Nephron (organoid): Measurements from ENCODE around the gene GOSR1.

Source experiments
- H3K27ac Mint-ChIP-seq, 3 experiments: 2 replicates each; pipeline ENCODE4 v1.8.0; 2020; ENCODE audit warnings: mixed read lengths in 3 of 3, mild to moderate bottlenecking in 2 of 3, moderate library complexity in 1 of 3
- H3K27me3 Mint-ChIP-seq: 2 replicates; pipeline ENCODE4 v1.8.0; 2021; ENCODE audit warnings: low read depth, mild to moderate bottlenecking, moderate library complexity, mixed read lengths
- H3K36me3 Mint-ChIP-seq: 2 replicates; pipeline ENCODE4 v1.8.0; 2020; ENCODE audit warnings: low read depth, mixed read lengths
- H3K4me1 Mint-ChIP-seq: 2 replicates; pipeline ENCODE4 v1.8.0; 2020; ENCODE audit warnings: mixed read lengths
- H3K4me3 Mint-ChIP-seq, 3 experiments: 2 replicates each; pipeline ENCODE4 v1.8.0; 2020; ENCODE audit warnings: mild to moderate bottlenecking in 3 of 3, mixed read lengths in 3 of 3, moderate library complexity in 2 of 3
- H3K9me3 Mint-ChIP-seq: 2 replicates; pipeline ENCODE4 v1.8.0; 2020; ENCODE audit warnings: mixed read lengths
- TF ChIP-seq, protein P1 (sequence below), 3 experiments: fragments of 200-600 bp; sonication (generic); IDR thresholded peaks; one replicate each; pipeline ENCODE4 v1.5.0; 2021; ENCODE audit warnings: antibody characterized with exemption in 3 of 3; ENCODE audit not compliant: unreplicated experiment in 3 of 3

GOSR1 gene

GRCh38 chr17:30472238-30472890 is 4.8 kb upstream of the GOSR1 start:
- Mint-ChIP-seq H3K4me3 (no peak overlapping the region), H3K27ac (no peak overlapping the region), H3K4me1 (peaks cover 9% of the 10 kb centered on the region), H3K27me3 (no peaks in the 10 kb centered on the region), H3K9me3 (no peaks in the 10 kb centered on the region), H3K36me3 (no peaks in the 10 kb centered on the region)
- TF ChIP-seq, protein P1, sequence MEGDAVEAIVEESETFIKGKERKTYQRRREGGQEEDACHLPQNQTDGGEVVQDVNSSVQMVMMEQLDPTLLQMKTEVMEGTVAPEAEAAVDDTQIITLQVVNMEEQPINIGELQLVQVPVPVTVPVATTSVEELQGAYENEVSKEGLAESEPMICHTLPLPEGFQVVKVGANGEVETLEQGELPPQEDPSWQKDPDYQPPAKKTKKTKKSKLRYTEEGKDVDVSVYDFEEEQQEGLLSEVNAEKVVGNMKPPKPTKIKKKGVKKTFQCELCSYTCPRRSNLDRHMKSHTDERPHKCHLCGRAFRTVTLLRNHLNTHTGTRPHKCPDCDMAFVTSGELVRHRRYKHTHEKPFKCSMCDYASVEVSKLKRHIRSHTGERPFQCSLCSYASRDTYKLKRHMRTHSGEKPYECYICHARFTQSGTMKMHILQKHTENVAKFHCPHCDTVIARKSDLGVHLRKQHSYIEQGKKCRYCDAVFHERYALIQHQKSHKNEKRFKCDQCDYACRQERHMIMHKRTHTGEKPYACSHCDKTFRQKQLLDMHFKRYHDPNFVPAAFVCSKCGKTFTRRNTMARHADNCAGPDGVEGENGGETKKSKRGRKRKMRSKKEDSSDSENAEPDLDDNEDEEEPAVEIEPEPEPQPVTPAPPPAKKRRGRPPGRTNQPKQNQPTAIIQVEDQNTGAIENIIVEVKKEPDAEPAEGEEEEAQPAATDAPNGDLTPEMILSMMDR (IDR thresholded peaks at IDR 0.05; ENCODE audit: unreplicated experiment in 3 of 3) = no peak

DNA sequence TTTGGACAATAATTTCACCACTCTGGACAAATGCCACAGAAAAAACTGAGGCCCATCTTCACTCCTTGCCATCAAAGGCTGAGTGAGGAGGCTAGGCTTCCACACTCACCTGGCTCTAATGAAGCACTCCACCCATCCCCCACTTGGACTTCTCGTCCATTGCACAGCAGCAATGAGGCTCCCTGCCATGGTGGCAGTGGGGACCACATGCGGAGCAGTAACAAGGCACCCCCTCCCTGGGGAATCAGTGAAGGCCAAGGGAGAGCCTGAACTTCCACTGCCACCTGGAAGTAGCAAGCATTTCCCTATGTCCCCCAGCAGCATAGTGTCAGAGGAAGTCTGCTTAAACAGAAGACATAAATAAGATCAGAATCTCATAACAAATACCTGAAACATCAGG is 2.0 kb upstream of the GOSR1 start:
- peaks cover 4% of the 10 kb centered on the region for H3K36me3 Mint-ChIP-seq
- no peaks in the 10 kb centered on the region for H3K27me3 Mint-ChIP-seq
- peaks cover 26% of the 10 kb centered on the region for H3K4me1 Mint-ChIP-seq
- no peaks in the 10 kb centered on the region for H3K9me3 Mint-ChIP-seq
- H3K27ac Mint-ChIP-seq = no peak overlapping the region
- TF ChIP-seq, protein P1 (IDR thresholded peaks at IDR 0.05; ENCODE audit: unreplicated experiment in 3 of 3) = no peak
- H3K4me3 Mint-ChIP-seq = peak overlapping the region in 1 of 3 experiments; percentile 69

- no peaks in the 10 kb centered on the region for H3K27me3 Mint-ChIP-seq
- peak overlapping the region; percentile 95 to 99 (median 98) for H3K27ac Mint-ChIP-seq
- TF ChIP-seq, protein P1 (IDR thresholded peaks at IDR 0.05; ENCODE audit: unreplicated experiment in 3 of 3) = no peak
- H3K36me3 Mint-ChIP-seq = peaks cover 14% of the 10 kb centered on the region
- no peaks in the 10 kb centered on the region for H3K9me3 Mint-ChIP-seq
- peak overlapping the region; percentile 96 to 97 (median 96) for H3K4me3 Mint-ChIP-seq
- H3K4me1 Mint-ChIP-seq = peaks cover 26% of the 10 kb centered on the region
These were observed 504 bp upstream of the GOSR1 start for GRCh38 chr17:30476726-30477082.

DNA sequence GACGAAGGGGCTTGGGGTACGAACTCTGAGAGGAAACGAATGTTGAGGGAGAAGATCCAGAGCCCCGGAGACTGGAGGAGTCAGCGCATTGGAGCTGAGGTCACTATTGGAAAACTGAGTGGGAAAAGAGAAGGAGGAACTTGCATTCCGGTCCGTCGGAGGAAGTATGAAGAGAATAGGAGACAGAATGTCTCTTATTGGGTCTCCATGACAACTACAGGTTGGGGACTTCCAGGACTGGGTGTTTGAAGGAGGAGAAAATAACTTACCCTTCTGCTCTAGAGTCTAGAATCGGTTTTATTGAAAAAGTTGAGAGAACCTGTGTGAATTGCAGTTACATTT is 537 bp downstream of the GOSR1 start:
- Mint-ChIP-seq H3K4me3 (peak overlapping the region; percentile 96 to 97 (median 96)), H3K4me1 (peaks cover 26% of the 10 kb centered on the region), H3K27ac (peak overlapping the region; percentile 95 to 99 (median 98)), H3K9me3 (no peaks in the 10 kb centered on the region), H3K27me3 (no peaks in the 10 kb centered on the region), H3K36me3 (peaks cover 22% of the 10 kb centered on the region)
- TF ChIP-seq, protein P1 (IDR thresholded peaks at IDR 0.05; ENCODE audit: unreplicated experiment in 3 of 3) = no peak

GRCh38 chr17:30482555-30482954 is 5.3 kb downstream of the GOSR1 start:
- H3K4me1 Mint-ChIP-seq = peaks cover 16% of the 10 kb centered on the region
- TF ChIP-seq, protein P1 (IDR thresholded peaks at IDR 0.05; ENCODE audit: unreplicated experiment in 3 of 3) = no peak
- H3K27ac Mint-ChIP-seq = no peak overlapping the region
- peaks cover 64% of the 10 kb centered on the region for H3K36me3 Mint-ChIP-seq
- no peak overlapping the region for H3K4me3 Mint-ChIP-seq
- H3K9me3 Mint-ChIP-seq = no peaks in the 10 kb centered on the region
- no peaks in the 10 kb centered on the region for H3K27me3 Mint-ChIP-seq

GRCh38 chr17:30483159-30483558 is 6.0 kb downstream of the GOSR1 start:
- Mint-ChIP-seq H3K27me3 (no peaks in the 10 kb centered on the region), H3K36me3 (peaks cover 66% of the 10 kb centered on the region), H3K4me3 (no peak overlapping the region), H3K4me1 (peaks cover 10% of the 10 kb centered on the region), H3K27ac (no peak overlapping the region), H3K9me3 (no peaks in the 10 kb centered on the region)
- TF ChIP-seq, protein P1 (IDR thresholded peaks at IDR 0.05; ENCODE audit: unreplicated experiment in 3 of 3) = no peak
